WTC11 (cell line): Measurements from ENCODE around the gene ZSCAN10. TPM values are rescaled to one million over a fixed set of nuclear protein-coding genes. Genes with fewer than 3 reads are reported as not detected.

Experiments used
- ATAC-seq: fragments of 200-7000 bp; cut with Tn5 transposase; 2 replicates; pipeline ENCODE4 v1.10.0; 2021; ENCODE audit warnings: mild to moderate bottlenecking, moderate library complexity
- CTCF ChIA-PET: fragments of 300-600 bp; sonication (Branson Sonifier 250); formaldehyde crosslinking; loops from one replicate; lab custom pipeline; 2021; ENCODE audit warnings: antibody characterized with exemption; lab: Charles Lee
- POLR2A ChIA-PET: fragments of 350-600 bp; sonication (Branson Sonifier 250); formaldehyde crosslinking; loops from one replicate; lab custom pipeline; 2021; ENCODE audit warnings: antibody characterized with exemption; lab: Charles Lee
- DNase-seq: peaks from one replicate; pipeline ENCODE4 v3.0.0; 2021; ENCODE audit warnings: low spot score
- H3K27ac Mint-ChIP-seq: 2 replicates; pipeline ENCODE4 v1.8.0; 2021; ENCODE audit warnings: mixed read lengths
- H3K27me3 Mint-ChIP-seq: 2 replicates; pipeline ENCODE4 v1.8.0; 2021; ENCODE audit warnings: low read depth, mild to moderate bottlenecking, moderate library complexity, mixed read lengths
- H3K36me3 Mint-ChIP-seq: 2 replicates; pipeline ENCODE4 v1.8.0; 2021; ENCODE audit warnings: mixed read lengths
- H3K4me1 Mint-ChIP-seq: 2 replicates; pipeline ENCODE4 v1.8.0; 2022; ENCODE audit warnings: mixed read lengths
- H3K4me3 Mint-ChIP-seq: 2 replicates; pipeline ENCODE4 v1.8.0; 2021; ENCODE audit warnings: mild to moderate bottlenecking, moderate library complexity, mixed read lengths
- H3K9me3 Mint-ChIP-seq: 2 replicates; pipeline ENCODE4 v1.8.0; 2021; ENCODE audit warnings: mixed read lengths
- AFF4 ChIP-seq: sonication (generic); formaldehyde crosslinking; IDR thresholded peaks from 2 replicates; pipeline ENCODE4 v1.8.1; 2023; ENCODE audit warnings: mild to moderate bottlenecking, missing genetic modification reagents, borderline replicate concordance
- AR ChIP-seq: fragments of 250-450 bp; sonication (Bioruptor Pico); IDR thresholded peaks from 2 replicates; pipeline ENCODE4 v1.9.0; 2021; ENCODE audit warnings: mild to moderate bottlenecking
- ARID4B ChIP-seq: sonication (generic); formaldehyde crosslinking; IDR thresholded peaks from 2 replicates; pipeline ENCODE4 v1.8.0; 2023; ENCODE audit warnings: missing genetic modification reagents, mild to moderate bottlenecking, borderline replicate concordance
- ATF6 ChIP-seq: sonication (generic); formaldehyde crosslinking; IDR thresholded peaks from 2 replicates; pipeline ENCODE4 v1.8.1; 2023; ENCODE audit warnings: mild to moderate bottlenecking, missing genetic modification reagents
- CDX4 ChIP-seq: fragments of 250-450 bp; sonication (Bioruptor Pico); IDR thresholded peaks from 2 replicates; pipeline ENCODE4 v1.9.0; 2021; ENCODE audit warnings: moderate library complexity, mild to moderate bottlenecking, inconsistent platforms, borderline replicate concordance
- ESRRA ChIP-seq: sonication (generic); formaldehyde crosslinking; IDR thresholded peaks from 2 replicates; pipeline ENCODE4 v1.8.1; 2022; ENCODE audit warnings: mild to moderate bottlenecking, missing genetic modification reagents, borderline replicate concordance
- FOXP1 ChIP-seq: sonication (generic); formaldehyde crosslinking; IDR thresholded peaks from 2 replicates; pipeline ENCODE4 v1.8.0; 2022; ENCODE audit warnings: missing genetic modification reagents, mild to moderate bottlenecking, moderate library complexity, borderline replicate concordance
- HMGXB4 ChIP-seq: sonication (generic); formaldehyde crosslinking; IDR thresholded peaks from 2 replicates; pipeline ENCODE4 v1.8.1; 2023; ENCODE audit warnings: mild to moderate bottlenecking, moderate library complexity, missing genetic modification reagents
- NFE2L1 ChIP-seq: sonication (generic); formaldehyde crosslinking; IDR thresholded peaks from 2 replicates; pipeline ENCODE4 v1.8.1; 2023; ENCODE audit warnings: missing genetic modification reagents
- USF1 ChIP-seq: sonication (generic); formaldehyde crosslinking; IDR thresholded peaks from 2 replicates; pipeline ENCODE4 v1.8.0; 2022; ENCODE audit warnings: mild to moderate bottlenecking, missing genetic modification reagents
- ZNF423 ChIP-seq: fragments of 250-450 bp; sonication (Bioruptor Pico); IDR thresholded peaks from 2 replicates; pipeline ENCODE4 v2.1.2; 2022; ENCODE audit warnings: mild to moderate bottlenecking, moderate library complexity
- ZNF532 ChIP-seq: fragments of 250-450 bp; sonication (Bioruptor Pico); IDR thresholded peaks from 2 replicates; pipeline ENCODE4 v1.9.0; 2021; ENCODE audit warnings: mild to moderate bottlenecking, borderline replicate concordance
- total RNA-seq: library from RNA; stranded (reverse); gene quantifications from 3 replicates; pipeline ENCODE4 v1.2.3, GENCODE V29; 2021

Gene ZSCAN10
- total RNA-seq, 1 experiment from 2014 or later: 263 TPM

- Mint-ChIP-seq H3K36me3 (0 out of 2 replicates have a peak, but pooled peaks cover 3% of the 10 kb centered on the region), H3K27ac (peak within 1 kb of the TSS; percentile 74), H3K4me3 (peak within 1 kb of the TSS; percentile 89), H3K9me3 (no peaks in the 10 kb centered on the region), H3K4me1 (peaks cover 13% of the 10 kb centered on the region), H3K27me3 (peaks cover 30% of the 10 kb centered on the region)
- ChIA-PET POLR2A (interaction anchor here (1.0 to 2.5 kb wide), 3 partner anchors 13 to 53 kb away, joined by 4 to 8 read pairs (median 8); partner anchors contain the start of genes TNFRSF12A and ZSCAN10), CTCF (interaction anchor here (1.7 to 11.1 kb wide), 3 partner anchors 13 to 84 kb away, joined by 5 to 152 read pairs (median 16); no protein-coding TSS in a partner anchor)
- ATAC-seq: peak; percentile 44
- DNase-seq: peak; percentile 65
- no peak for TF ChIP-seq ATF6
- TF ChIP-seq NFE2L1 (CRISPR knock-in tag): no peak
- TF ChIP-seq FOXP1 (CRISPR knock-in tag): peak; percentile 50
- peak; percentile 79 for TF ChIP-seq ZNF423 (CRISPR knock-in tag)
- TF ChIP-seq HMGXB4 (CRISPR knock-in tag): peak; percentile 58; the same call in 1 of the 2 replicates
- TF ChIP-seq CDX4 (CRISPR knock-in tag): no peak
- TF ChIP-seq AFF4 (CRISPR knock-in tag): 0 out of 2 replicates have a peak, but pooled peaks have one; percentile 72
- peak; percentile 56; the same call in 1 of the 2 replicates for TF ChIP-seq USF1 (CRISPR knock-in tag)
- peak; percentile 43; the same call in 1 of the 2 replicates for TF ChIP-seq ARID4B
- no peak for TF ChIP-seq ZNF532 (CRISPR knock-in tag)
- no peak for TF ChIP-seq ESRRA (CRISPR knock-in tag)
- no peak for TF ChIP-seq AR (CRISPR knock-in tag)
Observed at GRCh38 chr16:3045758-3046640, 53.1 kb downstream of the ZSCAN10 start, which contains the start of gene MMP25. Gene MMP25, plus strand, starts transcription at chr16:3046561. Its CDS starts 357 bp downstream, at chr16:3046918.
